ENCODE results near the gene CEP70. TPM values are rescaled to one million over a fixed set of nuclear protein-coding genes. Genes with fewer than 3 reads are reported as not detected.

Gene CEP70
- total and polyA plus RNA-seq, 2 of the 13 experiments (the other 11 are each of a cell fraction or from before 2014, with no cell fraction given): 4.0 to 22.3 TPM

DNA sequence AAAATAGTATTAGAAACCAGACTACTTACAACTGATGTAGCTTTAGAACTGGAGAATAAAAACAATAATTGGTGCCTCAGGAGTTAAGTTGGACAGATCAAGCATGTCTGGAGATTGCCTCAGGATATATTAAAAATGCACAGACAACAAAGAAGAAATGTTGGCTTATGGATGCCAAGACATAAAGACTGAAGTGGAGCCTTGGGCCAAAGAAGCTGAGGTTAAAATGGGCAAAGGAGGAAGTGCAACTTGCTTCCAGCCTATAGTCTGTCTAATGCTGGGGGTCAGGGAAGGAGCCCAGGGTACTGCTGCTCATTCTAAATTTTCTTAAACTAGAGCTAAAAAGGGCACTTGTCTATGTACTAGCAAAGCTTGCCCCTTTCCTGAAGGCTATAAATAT is 82.1 kb downstream of the CEP70 start:
- H3K4me1 ChIP-seq (ENCODE audit: insufficient read depth, low read length): no peaks in the 10 kb centered on the region
- no peak overlapping the region for H2AFZ ChIP-seq (ENCODE audit: low read length)
- ChIA-PET POLR2A (no interaction called here), CTCF (ENCODE audit: low intra/inter-chr PET ratio, low total read pairs) (no interaction called here)
- DNase-seq (ENCODE audit: low spot score) (no peak), ATAC-seq (no peak), FAIRE-seq (no peak)
- no peak overlapping the region for H3K4me2 ChIP-seq (ENCODE audit: low read depth, low read length)
- in situ Hi-C loops (cut with HindIII; ENCODE audit: extremely low pct_ligation_motif_present, low pct_unique_long_range_greater_than_20kb): no loop called here
- no peaks in the 10 kb centered on the region for H3K27me3 ChIP-seq (ENCODE audit: control insufficient read depth in 1 of 2, insufficient read depth in 2 of 2, low read length in 2 of 2)
- intact Hi-C loops (cut with micrococcal nuclease; ENCODE audit: unreplicated experiment): no loop called here
- H4K20me1 ChIP-seq (ENCODE audit: insufficient read depth, low read length): no peaks in the 10 kb centered on the region
- no peaks in the 10 kb centered on the region for H3K36me3 ChIP-seq (replicated peaks in 1 of 2; ENCODE audit: control insufficient read depth in 1 of 2, insufficient read depth in 2 of 2, low read length in 2 of 2)
- no TSS peak for BruUV-seq (replicated peaks)
- H3K9me3 ChIP-seq (ENCODE audit: low read length): no peaks in the 10 kb centered on the region
- H3K4me3 ChIP-seq (replicated peaks in 1 of 3; ENCODE audit: insufficient read depth in 1 of 3, low read depth in 2 of 3, low read length in 3 of 3): no peak overlapping the region
- no peak overlapping the region for H3K27ac ChIP-seq (ENCODE audit: extremely low read length, insufficient read depth, low read length)
- H3K9ac ChIP-seq (ENCODE audit: insufficient read depth, low read depth, low read length): no peak overlapping the region
- H3K79me2 ChIP-seq (ENCODE audit: insufficient read depth, low read length): no peaks in the 10 kb centered on the region
- TF ChIP-seq, protein P1, sequence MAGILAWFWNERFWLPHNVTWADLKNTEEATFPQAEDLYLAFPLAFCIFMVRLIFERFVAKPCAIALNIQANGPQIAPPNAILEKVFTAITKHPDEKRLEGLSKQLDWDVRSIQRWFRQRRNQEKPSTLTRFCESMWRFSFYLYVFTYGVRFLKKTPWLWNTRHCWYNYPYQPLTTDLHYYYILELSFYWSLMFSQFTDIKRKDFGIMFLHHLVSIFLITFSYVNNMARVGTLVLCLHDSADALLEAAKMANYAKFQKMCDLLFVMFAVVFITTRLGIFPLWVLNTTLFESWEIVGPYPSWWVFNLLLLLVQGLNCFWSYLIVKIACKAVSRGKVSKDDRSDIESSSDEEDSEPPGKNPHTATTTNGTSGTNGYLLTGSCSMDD (CRISPR knock-in tag; IDR thresholded peaks at IDR 0.05): no peak
- TF ChIP-seq ZNF180 (CRISPR knock-in tag; IDR thresholded peaks at IDR 0.05; ENCODE audit: borderline replicate concordance, low read depth) (no peak), ZNF30 (CRISPR knock-in tag; IDR thresholded peaks at IDR 0.05) (no peak), PBX2 (CRISPR knock-in tag; IDR thresholded peaks at IDR 0.05) (no peak), AFF4 (CRISPR knock-in tag; IDR thresholded peaks at IDR 0.05) (no peak), ZFP90 (CRISPR knock-in tag; IDR thresholded peaks at IDR 0.05; ENCODE audit: borderline replicate concordance) (no peak), ZFP36L2 (CRISPR knock-in tag; IDR thresholded peaks at IDR 0.05) (no peak), HOXA3 (CRISPR knock-in tag; IDR thresholded peaks at IDR 0.05) (no peak), FOXM1 (CRISPR knock-in tag; IDR thresholded peaks at IDR 0.05) (no peak), CC2D1A (CRISPR knock-in tag; IDR thresholded peaks at IDR 0.05) (no peak), ETS1 (CRISPR knock-in tag; IDR thresholded peaks at IDR 0.05) (no peak), HDAC2 (CRISPR knock-in tag; IDR thresholded peaks at IDR 0.05) (no peak), ZNF101 (CRISPR knock-in tag; IDR thresholded peaks at IDR 0.05; ENCODE audit: borderline replicate concordance, low read depth) (no peak)
- TF ChIP-seq, protein P2, sequence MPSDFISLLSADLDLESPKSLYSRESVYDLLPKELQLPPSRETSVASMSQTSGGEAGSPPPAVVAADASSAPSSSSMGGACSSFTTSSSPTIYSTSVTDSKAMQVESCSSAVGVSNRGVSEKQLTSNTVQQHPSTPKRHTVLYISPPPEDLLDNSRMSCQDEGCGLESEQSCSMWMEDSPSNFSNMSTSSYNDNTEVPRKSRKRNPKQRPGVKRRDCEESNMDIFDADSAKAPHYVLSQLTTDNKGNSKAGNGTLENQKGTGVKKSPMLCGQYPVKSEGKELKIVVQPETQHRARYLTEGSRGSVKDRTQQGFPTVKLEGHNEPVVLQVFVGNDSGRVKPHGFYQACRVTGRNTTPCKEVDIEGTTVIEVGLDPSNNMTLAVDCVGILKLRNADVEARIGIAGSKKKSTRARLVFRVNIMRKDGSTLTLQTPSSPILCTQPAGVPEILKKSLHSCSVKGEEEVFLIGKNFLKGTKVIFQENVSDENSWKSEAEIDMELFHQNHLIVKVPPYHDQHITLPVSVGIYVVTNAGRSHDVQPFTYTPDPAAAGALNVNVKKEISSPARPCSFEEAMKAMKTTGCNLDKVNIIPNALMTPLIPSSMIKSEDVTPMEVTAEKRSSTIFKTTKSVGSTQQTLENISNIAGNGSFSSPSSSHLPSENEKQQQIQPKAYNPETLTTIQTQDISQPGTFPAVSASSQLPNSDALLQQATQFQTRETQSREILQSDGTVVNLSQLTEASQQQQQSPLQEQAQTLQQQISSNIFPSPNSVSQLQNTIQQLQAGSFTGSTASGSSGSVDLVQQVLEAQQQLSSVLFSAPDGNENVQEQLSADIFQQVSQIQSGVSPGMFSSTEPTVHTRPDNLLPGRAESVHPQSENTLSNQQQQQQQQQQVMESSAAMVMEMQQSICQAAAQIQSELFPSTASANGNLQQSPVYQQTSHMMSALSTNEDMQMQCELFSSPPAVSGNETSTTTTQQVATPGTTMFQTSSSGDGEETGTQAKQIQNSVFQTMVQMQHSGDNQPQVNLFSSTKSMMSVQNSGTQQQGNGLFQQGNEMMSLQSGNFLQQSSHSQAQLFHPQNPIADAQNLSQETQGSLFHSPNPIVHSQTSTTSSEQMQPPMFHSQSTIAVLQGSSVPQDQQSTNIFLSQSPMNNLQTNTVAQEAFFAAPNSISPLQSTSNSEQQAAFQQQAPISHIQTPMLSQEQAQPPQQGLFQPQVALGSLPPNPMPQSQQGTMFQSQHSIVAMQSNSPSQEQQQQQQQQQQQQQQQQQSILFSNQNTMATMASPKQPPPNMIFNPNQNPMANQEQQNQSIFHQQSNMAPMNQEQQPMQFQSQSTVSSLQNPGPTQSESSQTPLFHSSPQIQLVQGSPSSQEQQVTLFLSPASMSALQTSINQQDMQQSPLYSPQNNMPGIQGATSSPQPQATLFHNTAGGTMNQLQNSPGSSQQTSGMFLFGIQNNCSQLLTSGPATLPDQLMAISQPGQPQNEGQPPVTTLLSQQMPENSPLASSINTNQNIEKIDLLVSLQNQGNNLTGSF (CRISPR knock-in tag; IDR thresholded peaks at IDR 0.05): no peak
